IPS DF 6.9 (cell line): ENCODE measurements around the gene C1QTNF6.

Experiments used
- DNase-seq: peaks from one replicate; pipeline ENCODE4 v3.0.0-alpha.2; 2013; ENCODE audit warnings: low read depth, low spot score
- H3K27ac ChIP-seq: one replicate; pipeline ENCODE4 v1.5.1; 2013; ENCODE audit warnings: low read length, control low read depth
- H3K27me3 ChIP-seq: 2 replicates; pipeline ENCODE4 v1.6.1; 2013; ENCODE audit warnings: mild to moderate bottlenecking, low read length; ENCODE audit not compliant: control insufficient read depth, insufficient read depth
- H3K36me3 ChIP-seq: 2 replicates; pipeline ENCODE4 v1.6.1; 2013; ENCODE audit warnings: low read length; ENCODE audit not compliant: control insufficient read depth, insufficient read depth
- H3K4me1 ChIP-seq: 2 replicates; pipeline ENCODE4 v1.6.1; 2013; ENCODE audit warnings: low read length; ENCODE audit not compliant: control insufficient read depth, insufficient read depth
- H3K4me3 ChIP-seq: 2 replicates; pipeline ENCODE4 v1.5.1; 2013; ENCODE audit warnings: mild to moderate bottlenecking, low read length
- H3K9me3 ChIP-seq: 2 replicates; pipeline ENCODE4 v1.6.1; 2013; ENCODE audit warnings: low read length, inconsistent platforms; ENCODE audit not compliant: control insufficient read depth, insufficient read depth
- WGBS: extraction: QIAGEN DNeasy Blood & Tissue Kit; methylation state at CpG from one replicate; pipeline ENCODE4 v1.1.7; 2013; ENCODE audit warnings: mixed read lengths, missing lambda C conversion rate; ENCODE audit not compliant: insufficient read length, insufficient coverage; 5-methylcytosine and 5-hydroxymethylcytosine counted together

Gene C1QTNF6

GRCh38 chr22:37212174-37212906 is 24.3 kb upstream of the C1QTNF6 start, which contains the start of gene SSTR3:
Gene SSTR3 (minus strand): TSS chr22:37212477. CDS start chr22:37207803, 4,674 bp downstream.
- no CpG with 5 or more reads among the region's 23 CpGs for WGBS
- Histone ChIP-seq H3K27ac (no peak within 1 kb of the TSS), H3K9me3 (no peaks in the 10 kb centered on the region), H3K36me3 (no peaks in the 10 kb centered on the region; the same call in 1 of the 2 replicates), H3K27me3 (no peaks in the 10 kb centered on the region), H3K4me3 (no peak within 1 kb of the TSS; the same call in 1 of the 2 replicates), H3K4me1 (peaks cover 3% of the 10 kb centered on the region; the same call in 1 of the 2 replicates)
- DNase-seq, result no peak

GRCh38 chr22:37211866-37212173 is 23.8 kb upstream of the C1QTNF6 start:
- Histone ChIP-seq H3K27ac (no peak overlapping the region), H3K36me3 (no peaks in the 10 kb centered on the region; the same call in 1 of the 2 replicates), H3K9me3 (no peaks in the 10 kb centered on the region), H3K27me3 (no peaks in the 10 kb centered on the region), H3K4me1 (peaks cover 3% of the 10 kb centered on the region; the same call in 1 of the 2 replicates), H3K4me3 (no peak overlapping the region)
- WGBS, result no CpG with 5 or more reads among the region's 6 CpGs
- DNase-seq, result no peak

GRCh38 chr22:37211075-37211865 is 23.2 kb upstream of the C1QTNF6 start:
- H3K4me1 ChIP-seq, result peaks cover 3% of the 10 kb centered on the region; the same call in 1 of the 2 replicates
- H3K9me3 ChIP-seq, result no peaks in the 10 kb centered on the region
- WGBS, result no CpG with 5 or more reads among the region's 24 CpGs
- no peaks in the 10 kb centered on the region for H3K27me3 ChIP-seq
- DNase-seq, result no peak
- H3K27ac ChIP-seq, result no peak overlapping the region
- H3K4me3 ChIP-seq, result no peak overlapping the region
- no peaks in the 10 kb centered on the region; the same call in 1 of the 2 replicates for H3K36me3 ChIP-seq

- H3K9me3 ChIP-seq, result no peaks in the 10 kb centered on the region
- no peaks in the 10 kb centered on the region; the same call in 1 of the 2 replicates for H3K36me3 ChIP-seq
- H3K27ac ChIP-seq, result no peak overlapping the region
- no peak overlapping the region for H3K4me3 ChIP-seq
- no CpG with 5 or more reads among the region's 15 CpGs for WGBS
- H3K4me1 ChIP-seq, result peaks cover 3% of the 10 kb centered on the region; the same call in 1 of the 2 replicates
- no peak for DNase-seq
- no peaks in the 10 kb centered on the region for H3K27me3 ChIP-seq
Observed at GRCh38 chr22:37210041-37210803, 22.2 kb upstream of the C1QTNF6 start.

- no peak overlapping the region for H3K4me3 ChIP-seq
- H3K9me3 ChIP-seq, result no peaks in the 10 kb centered on the region
- WGBS, result no CpG with 5 or more reads among the region's 9 CpGs
- H3K27me3 ChIP-seq, result no peaks in the 10 kb centered on the region
- no peak for DNase-seq
- H3K27ac ChIP-seq, result no peak overlapping the region
- H3K36me3 ChIP-seq, result no peaks in the 10 kb centered on the region; the same call in 1 of the 2 replicates
- peaks cover 3% of the 10 kb centered on the region; the same call in 1 of the 2 replicates for H3K4me1 ChIP-seq
Observed at GRCh38 chr22:37209140-37209845, 21.2 kb upstream of the C1QTNF6 start.

GRCh38 chr22:37208401-37209139 is 20.5 kb upstream of the C1QTNF6 start:
- Histone ChIP-seq H3K4me3 (no peak overlapping the region), H3K27me3 (no peaks in the 10 kb centered on the region), H3K4me1 (peaks cover 3% of the 10 kb centered on the region; the same call in 1 of the 2 replicates), H3K27ac (no peak overlapping the region), H3K9me3 (no peaks in the 10 kb centered on the region), H3K36me3 (no peaks in the 10 kb centered on the region; the same call in 1 of the 2 replicates)
- DNase-seq, result no peak
- no CpG with 5 or more reads among the region's 7 CpGs for WGBS

GRCh38 chr22:37207981-37208380 is 19.9 kb upstream of the C1QTNF6 start:
- no peaks in the 10 kb centered on the region; the same call in 1 of the 2 replicates for H3K36me3 ChIP-seq
- peaks cover 3% of the 10 kb centered on the region; the same call in 1 of the 2 replicates for H3K4me1 ChIP-seq
- DNase-seq, result no peak
- H3K4me3 ChIP-seq, result no peak overlapping the region
- no peaks in the 10 kb centered on the region for H3K27me3 ChIP-seq
- no peaks in the 10 kb centered on the region for H3K9me3 ChIP-seq
- no CpG with 5 or more reads among the region's 7 CpGs for WGBS
- no peak overlapping the region for H3K27ac ChIP-seq

- Histone ChIP-seq H3K4me3 (no peak overlapping the region), H3K27me3 (no peaks in the 10 kb centered on the region), H3K4me1 (no peaks in the 10 kb centered on the region; the same call in 1 of the 2 replicates), H3K27ac (no peak overlapping the region), H3K9me3 (no peaks in the 10 kb centered on the region), H3K36me3 (no peaks in the 10 kb centered on the region; the same call in 1 of the 2 replicates)
- no CpG with 5 or more reads among the region's 71 CpGs for WGBS
- no peak for DNase-seq
Observed at GRCh38 chr22:37206841-37207821, 19.1 kb upstream of the C1QTNF6 start.
